KOPT-K1 (cell line): ENCODE data around the gene FNBP1.

Source experiments
- H3K27ac ChIP-seq: fragments of 200-600 bp; sonication (generic); 2 replicates; pipeline ENCODE4 v1.5.1; 2016; ENCODE audit warnings: antibody characterized with exemption, mild to moderate bottlenecking, low read depth, low read length; ENCODE audit not compliant: poor library complexity, severe bottlenecking
- H3K36me3 ChIP-seq: fragments of 200-600 bp; sonication (generic); 2 replicates; pipeline ENCODE4 v1.5.1; 2017; ENCODE audit warnings: antibody characterized with exemption, mild to moderate bottlenecking, low read length, moderate library complexity; ENCODE audit not compliant: insufficient read depth
- H3K9me3 ChIP-seq: fragments of 200-600 bp; sonication (generic); 2 replicates; pipeline ENCODE4 v1.5.1; 2017; ENCODE audit warnings: antibody characterized with exemption, low read length, mild to moderate bottlenecking; ENCODE audit not compliant: insufficient read depth, poor library complexity, severe bottlenecking

FNBP1 gene

GRCh38 chr9:129860653-129861446 is 182.1 kb downstream of the FNBP1 start:
- Histone ChIP-seq H3K36me3 (peaks cover 66% of the 10 kb centered on the region), H3K27ac (no peak overlapping the region), H3K9me3 (no peaks in the 10 kb centered on the region)

GRCh38 chr9:129858167-129858962 is 184.6 kb downstream of the FNBP1 start:
- H3K27ac ChIP-seq: no peak overlapping the region
- H3K9me3 ChIP-seq: no peaks in the 10 kb centered on the region
- H3K36me3 ChIP-seq: peaks cover 62% of the 10 kb centered on the region

DNA sequence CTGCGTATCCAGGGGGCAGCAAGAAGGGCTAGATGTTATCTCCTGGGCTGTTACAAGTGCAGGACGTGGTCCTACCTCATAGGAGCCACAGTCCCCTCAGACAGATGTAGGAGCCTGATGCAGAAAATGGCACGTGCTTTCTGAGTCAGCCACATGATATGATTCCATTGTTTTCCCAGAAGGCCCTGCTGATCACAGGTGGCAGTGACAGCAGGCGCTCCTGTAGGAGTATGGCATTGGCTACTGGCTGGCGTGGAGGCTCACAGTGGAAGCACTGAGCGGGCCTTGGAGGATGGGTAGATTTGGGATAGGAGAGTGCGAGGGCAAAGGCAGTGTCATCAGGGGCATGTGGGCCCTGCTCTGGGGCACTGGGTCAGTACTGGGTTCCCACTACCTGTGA is 185.8 kb downstream of the FNBP1 start:
- Histone ChIP-seq H3K36me3 (peaks cover 73% of the 10 kb centered on the region), H3K9me3 (no peaks in the 10 kb centered on the region), H3K27ac (no peak overlapping the region)

DNA sequence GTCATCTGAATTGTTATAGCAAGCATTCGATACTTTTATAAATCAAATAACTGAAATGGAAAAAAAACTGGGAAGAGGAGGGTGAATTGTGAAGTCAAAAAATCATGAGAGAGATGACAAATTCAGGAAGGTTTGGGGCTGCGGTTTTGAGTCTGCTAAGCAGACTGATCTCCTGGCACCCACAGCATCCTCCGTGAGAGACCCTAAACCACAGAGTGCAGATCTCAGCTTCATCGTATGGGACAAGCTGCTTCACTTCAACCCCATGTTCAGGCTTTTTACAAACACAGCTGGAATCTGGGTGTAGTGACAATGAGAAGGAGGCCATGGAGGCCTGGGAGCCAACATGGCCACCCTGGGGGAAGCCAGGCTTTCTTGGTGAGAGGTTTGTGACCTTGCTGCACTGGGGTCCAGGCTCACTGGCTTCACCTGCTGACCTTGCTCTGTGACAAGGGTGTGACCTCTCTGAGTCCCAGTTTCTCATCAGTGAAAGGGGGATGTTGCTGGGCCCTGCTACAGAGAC is 188.3 kb downstream of the FNBP1 start:
- H3K36me3 ChIP-seq: peaks cover 85% of the 10 kb centered on the region
- H3K9me3 ChIP-seq: no peaks in the 10 kb centered on the region
- no peak overlapping the region for H3K27ac ChIP-seq

DNA sequence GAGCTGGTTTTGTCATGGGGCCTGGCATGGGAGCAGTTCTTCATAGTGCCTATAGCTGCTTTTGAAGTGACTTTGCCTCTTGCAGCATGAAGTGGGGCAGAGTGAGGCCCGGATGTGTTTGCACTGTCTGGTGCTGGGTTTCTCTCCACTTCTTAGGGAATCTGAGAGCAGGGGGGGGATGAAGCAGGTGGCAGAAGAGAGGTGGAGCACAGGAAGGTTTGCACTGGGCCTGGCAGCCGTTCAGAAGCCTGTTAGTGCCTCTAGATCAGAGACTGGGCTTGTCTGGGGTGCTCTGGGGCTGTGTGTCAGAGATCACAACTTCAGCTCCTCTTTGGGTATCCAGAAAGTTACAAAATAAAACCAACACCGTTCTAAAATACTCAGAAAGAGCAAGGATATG is 189.4 kb downstream of the FNBP1 start:
- Histone ChIP-seq H3K9me3 (no peaks in the 10 kb centered on the region), H3K36me3 (peaks cover 91% of the 10 kb centered on the region), H3K27ac (no peak overlapping the region)

DNA sequence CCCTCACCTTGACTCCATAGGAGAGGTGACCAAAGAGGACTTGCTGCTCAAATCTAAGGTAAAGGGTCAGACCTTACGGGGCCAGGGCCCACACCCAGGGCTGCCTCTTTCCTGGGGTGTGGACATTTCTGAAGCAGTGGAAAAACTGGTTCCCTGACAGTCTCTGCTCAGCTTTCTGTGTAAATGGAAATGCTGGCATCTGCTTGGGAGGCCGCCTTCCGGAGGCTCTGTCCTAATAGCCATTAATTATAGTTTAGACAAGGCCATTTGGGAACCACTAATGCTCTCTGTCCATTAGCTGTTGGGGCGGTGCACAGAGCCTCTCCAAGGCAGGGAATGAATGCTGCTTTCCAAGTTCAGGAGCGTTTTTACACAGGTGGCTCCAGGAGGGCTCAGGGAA is 190.4 kb downstream of the FNBP1 start:
- Histone ChIP-seq H3K27ac (no peak overlapping the region), H3K36me3 (peaks cover 87% of the 10 kb centered on the region), H3K9me3 (no peaks in the 10 kb centered on the region)

DNA sequence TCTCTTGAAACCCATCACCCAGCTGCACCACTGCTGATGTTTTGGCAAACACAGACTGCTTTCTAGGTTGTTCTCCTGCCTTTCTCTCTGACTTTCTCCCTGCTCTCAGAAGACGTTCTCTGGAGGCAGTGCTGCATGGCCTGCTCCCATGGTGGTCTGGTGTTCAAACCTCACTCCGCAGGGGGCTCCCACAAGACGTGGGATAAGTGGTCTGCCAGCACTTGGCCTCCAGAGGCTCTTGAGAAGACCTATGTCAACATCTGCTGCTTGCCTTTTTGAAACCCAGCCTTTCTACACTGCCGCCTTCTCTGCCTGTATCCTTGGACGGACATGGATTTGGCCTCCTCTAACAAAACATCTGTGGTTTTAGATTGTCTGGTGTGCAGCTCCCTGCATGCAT is 191.2 kb downstream of the FNBP1 start:
- H3K36me3 ChIP-seq: peaks cover 80% of the 10 kb centered on the region
- H3K9me3 ChIP-seq: no peaks in the 10 kb centered on the region
- no peak overlapping the region for H3K27ac ChIP-seq

GRCh38 chr9:129850821-129851550 is 192.0 kb downstream of the FNBP1 start:
- H3K9me3 ChIP-seq: no peaks in the 10 kb centered on the region
- H3K36me3 ChIP-seq: peaks cover 72% of the 10 kb centered on the region
- peak overlapping the region; percentile 29 for H3K27ac ChIP-seq

DNA sequence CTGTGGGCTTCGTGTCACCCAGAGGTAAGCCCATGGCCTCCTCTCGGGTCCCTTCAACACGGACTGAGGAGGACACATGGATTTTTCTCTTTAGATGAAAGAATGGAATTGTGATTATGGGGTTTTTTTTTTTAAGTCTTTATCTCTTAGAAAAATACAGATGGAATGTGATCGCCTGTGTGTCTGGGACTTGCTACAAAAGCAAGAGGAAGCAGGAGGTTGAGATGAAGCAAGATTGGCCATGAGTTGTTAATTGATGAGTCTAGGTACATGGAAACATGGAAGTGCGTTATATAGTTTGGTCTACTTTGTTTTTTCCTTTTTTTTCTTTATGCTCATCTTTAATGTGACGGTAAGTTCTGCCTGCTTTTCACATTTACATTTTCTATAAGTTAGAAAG is 193.1 kb downstream of the FNBP1 start:
- Histone ChIP-seq H3K27ac (peak overlapping the region; percentile 29), H3K36me3 (peaks cover 64% of the 10 kb centered on the region), H3K9me3 (no peaks in the 10 kb centered on the region)

GRCh38 chr9:129848712-129849441 is 194.1 kb downstream of the FNBP1 start:
- peaks cover 60% of the 10 kb centered on the region for H3K36me3 ChIP-seq
- H3K27ac ChIP-seq: peak overlapping the region; percentile 54

DNA sequence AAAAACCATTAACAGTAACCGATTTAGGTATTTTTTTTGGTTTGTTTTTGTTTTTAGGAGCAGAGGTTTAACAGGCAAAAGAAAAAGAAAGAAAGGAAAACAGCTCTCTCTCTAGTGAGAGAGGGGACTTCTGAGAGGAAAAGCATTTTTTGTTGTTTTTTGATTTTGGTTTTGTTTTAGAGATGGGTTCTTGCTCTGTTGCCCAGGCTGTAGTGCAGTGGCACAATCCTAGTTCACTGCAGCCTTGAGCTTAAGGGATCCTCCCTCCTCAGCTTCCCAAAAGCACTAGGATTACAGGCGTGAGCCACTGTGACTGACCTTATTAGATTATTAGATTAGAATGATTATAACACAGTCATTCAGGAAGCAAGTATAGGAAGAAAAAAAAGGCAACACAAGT is 197.6 kb downstream of the FNBP1 start:
- Histone ChIP-seq H3K9me3 (no peaks in the 10 kb centered on the region), H3K27ac (peak overlapping the region; percentile 49), H3K36me3 (peaks cover 51% of the 10 kb centered on the region)

More at GRCh38 chr9:129848712-129849441, 194.1 kb downstream of the FNBP1 start:
- H3K9me3 ChIP-seq: no peaks in the 10 kb centered on the region

GRCh38 chr9:129841071-129841470 is 201.9 kb downstream of the FNBP1 start:
- Histone ChIP-seq H3K9me3 (no peaks in the 10 kb centered on the region), H3K36me3 (peaks cover 47% of the 10 kb centered on the region), H3K27ac (peak overlapping the region; percentile 20)

GRCh38 chr9:129840034-129840433 is 203.0 kb downstream of the FNBP1 start:
- Histone ChIP-seq H3K36me3 (peaks cover 47% of the 10 kb centered on the region), H3K9me3 (no peaks in the 10 kb centered on the region), H3K27ac (peak overlapping the region; percentile 89)

GRCh38 chr9:129839324-129840023 is 203.5 kb downstream of the FNBP1 start:
- Histone ChIP-seq H3K36me3 (peaks cover 47% of the 10 kb centered on the region), H3K9me3 (no peaks in the 10 kb centered on the region), H3K27ac (peak overlapping the region; percentile 89)
